Stimulated activated CD4-positive, alpha-beta T cell treated with anti-CD3 and anti-CD28 coated beads, Interleukin-15, amount 100 ng/mL, for 48 hours (primary cell): Measurements from ENCODE around the gene OSTC.

Experiments
- DNase-seq, 2 donors: peaks; one replicate each; pipeline ENCODE4 v3.0.0-alpha.2; 2020; ENCODE audit warnings: low read depth in 2 of 2

The OSTC gene

DNA sequence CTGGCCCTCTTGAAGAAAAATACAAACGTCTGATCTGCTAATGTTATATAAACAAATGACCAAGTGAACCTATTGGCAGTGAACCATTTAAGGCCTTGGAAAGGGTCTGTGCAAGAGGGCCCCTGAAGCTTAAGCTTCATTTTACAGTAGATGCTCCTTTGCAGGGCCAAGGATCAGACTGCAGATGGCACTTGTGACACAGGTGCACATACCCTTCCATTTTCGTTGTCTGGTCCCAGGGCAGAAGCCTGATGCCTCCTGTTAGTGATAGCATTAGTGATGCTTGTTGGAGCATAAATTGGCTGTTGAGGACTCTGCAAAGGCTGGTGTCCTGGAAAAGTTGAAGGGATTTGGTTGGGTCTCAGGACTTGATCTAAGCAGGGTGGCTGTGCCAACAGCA is 65.9 kb downstream of the OSTC start:
- DNase-seq, result no peak

DNA sequence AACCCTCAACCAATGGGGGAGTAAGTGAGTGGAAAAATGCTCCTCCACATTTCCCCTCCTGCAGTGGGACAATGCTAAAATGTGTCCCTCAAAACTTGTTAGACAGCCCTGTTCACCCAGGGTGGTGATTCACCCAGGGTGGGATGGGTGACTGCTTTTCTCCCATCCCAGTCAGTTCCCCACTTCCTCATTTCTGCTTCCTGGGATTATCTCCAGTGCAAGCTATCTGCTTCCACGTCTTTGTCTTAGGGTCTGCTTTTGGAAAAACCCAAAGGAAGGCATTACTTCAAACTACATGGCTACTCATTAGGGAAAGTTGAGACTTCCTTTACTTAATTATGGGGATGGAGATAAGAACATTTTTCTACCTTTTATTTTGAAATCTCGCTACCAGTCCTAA is 67.0 kb downstream of the OSTC start:
- no peak for DNase-seq
